ENCODE results near the gene SNRNP48. TPM values are rescaled to one million over a fixed set of nuclear protein-coding genes. Genes with fewer than 3 reads are reported as not detected.

Gene SNRNP48
- polyA plus RNA-seq, 6 donors from 2014 or later: 5.3 to 15.1 (median 11.0) TPM

GRCh38 chr6:7546896-7547295, 43.1 kb upstream of the SNRNP48 start:
- H3K36me3 Mint-ChIP-seq: no peaks in the 10 kb centered on the region
- no peak overlapping the region for H3K4me3 Mint-ChIP-seq
- H3K4me1 Mint-ChIP-seq: peaks cover 3 to 37% (median 6%) of the 10 kb centered on the region in 3 donors
- H3K9me3 Mint-ChIP-seq: no peaks in the 10 kb centered on the region
- no peak for DNase-seq
- ATAC-seq (ENCODE audit: low read depth in 2 of 2): no peak
- H3K27ac Mint-ChIP-seq: peak overlapping the region in 1 of 6 donors; percentile 6
- H3K27me3 Mint-ChIP-seq: peaks cover 4 to 47% (median 14%) of the 10 kb centered on the region in 3 donors

GRCh38 chr6:7547315-7547714, 42.7 kb upstream of the SNRNP48 start:
- ATAC-seq (ENCODE audit: low read depth in 2 of 2) (no peak), DNase-seq (no peak)
- Mint-ChIP-seq H3K9me3 (no peaks in the 10 kb centered on the region), H3K27ac (peak overlapping the region in 1 of 6 donors; percentile 68), H3K36me3 (no peaks in the 10 kb centered on the region), H3K4me1 (peaks cover 2 to 37% (median 6%) of the 10 kb centered on the region in 3 donors), H3K27me3 (peaks cover 4 to 46% (median 14%) of the 10 kb centered on the region in 3 donors), H3K4me3 (peak overlapping the region in 1 of 8 donors; percentile 18)

DNA sequence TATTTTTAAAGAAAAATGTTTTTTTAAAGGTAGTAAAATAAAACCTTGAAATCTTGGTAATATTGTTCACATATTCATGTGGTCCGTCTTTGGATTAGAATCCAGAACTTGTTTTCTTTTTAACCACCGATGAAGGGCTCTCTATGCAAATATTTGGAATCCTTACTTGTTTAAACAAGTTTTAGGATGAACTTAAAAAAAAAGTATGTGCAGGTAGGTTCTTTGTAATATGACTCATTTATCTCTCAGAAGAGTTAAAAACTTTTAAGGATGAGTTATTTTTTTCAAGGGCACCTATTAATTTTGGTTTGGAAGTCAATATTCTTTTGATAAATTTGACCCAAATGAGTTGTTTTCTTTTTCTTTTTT, 39.6 kb upstream of the SNRNP48 start:
- Mint-ChIP-seq H3K27me3 (peaks cover 4 to 45% (median 21%) of the 10 kb centered on the region in 3 donors), H3K36me3 (no peaks in the 10 kb centered on the region), H3K4me3 (no peak overlapping the region), H3K27ac (no peak overlapping the region), H3K9me3 (no peaks in the 10 kb centered on the region), H3K4me1 (peaks cover 0 to 29% (median 0%) of the 10 kb centered on the region in 3 donors)
- ATAC-seq (ENCODE audit: low read depth in 2 of 2) (no peak), DNase-seq (no peak)

DNA sequence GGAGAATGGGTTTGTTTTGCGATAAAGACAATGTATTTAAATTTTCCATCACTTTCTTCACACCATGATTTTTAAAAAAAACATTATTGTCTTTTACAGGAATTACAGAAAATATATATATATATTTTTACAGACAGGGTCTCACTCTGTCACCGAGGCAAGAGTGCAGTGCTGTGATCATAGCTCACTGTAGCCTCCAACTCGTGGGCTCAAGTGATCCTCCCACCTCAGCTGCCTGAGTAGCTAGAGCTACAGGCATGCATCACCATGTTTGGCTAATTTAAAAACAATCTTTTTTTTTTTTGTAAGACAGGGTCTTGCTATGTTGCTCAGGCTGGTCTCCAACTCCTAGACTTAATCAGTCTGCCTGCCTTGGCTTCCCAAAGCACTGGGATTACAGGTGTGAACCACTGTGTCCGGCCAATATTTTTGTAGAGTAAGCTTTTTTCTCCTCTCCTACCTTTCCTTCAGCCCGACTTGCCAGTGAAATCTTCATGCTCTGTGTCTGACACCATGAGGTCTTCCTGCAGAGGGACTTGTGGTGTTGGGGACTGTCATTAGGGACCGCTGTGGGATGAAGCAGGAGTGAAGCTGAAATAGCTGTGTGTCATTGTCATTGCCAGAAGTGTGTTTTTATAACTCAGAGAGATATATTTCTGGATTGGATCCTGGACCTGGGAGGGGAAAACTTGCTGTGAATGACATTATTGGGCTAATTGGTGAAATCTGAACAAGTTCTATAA, 35.3 kb upstream of the SNRNP48 start:
- peaks cover 0 to 19% of the 10 kb centered on the region in 2 donors for H3K36me3 Mint-ChIP-seq
- no peak overlapping the region for H3K27ac Mint-ChIP-seq
- H3K27me3 Mint-ChIP-seq: peaks cover 0 to 44% (median 17%) of the 10 kb centered on the region in 3 donors
- DNase-seq: no peak
- ATAC-seq (ENCODE audit: low read depth in 2 of 2): no peak
- peaks cover 0 to 12% (median 0%) of the 10 kb centered on the region in 3 donors for H3K4me1 Mint-ChIP-seq
- no peak overlapping the region for H3K4me3 Mint-ChIP-seq
- H3K9me3 Mint-ChIP-seq: no peaks in the 10 kb centered on the region

- DNase-seq: no peak
- H3K36me3 Mint-ChIP-seq: peaks cover 0 to 27% of the 10 kb centered on the region in 2 donors
- H3K4me1 Mint-ChIP-seq: peaks cover 0 to 12% (median 0%) of the 10 kb centered on the region in 3 donors
- peaks cover 0 to 44% (median 15%) of the 10 kb centered on the region in 3 donors for H3K27me3 Mint-ChIP-seq
- ATAC-seq (ENCODE audit: low read depth in 2 of 2): no peak
- H3K27ac Mint-ChIP-seq: no peak overlapping the region
- no peaks in the 10 kb centered on the region for H3K9me3 Mint-ChIP-seq
- H3K4me3 Mint-ChIP-seq: no peak overlapping the region
Measured at GRCh38 chr6:7555671-7556070, 34.3 kb upstream of the SNRNP48 start.

DNA sequence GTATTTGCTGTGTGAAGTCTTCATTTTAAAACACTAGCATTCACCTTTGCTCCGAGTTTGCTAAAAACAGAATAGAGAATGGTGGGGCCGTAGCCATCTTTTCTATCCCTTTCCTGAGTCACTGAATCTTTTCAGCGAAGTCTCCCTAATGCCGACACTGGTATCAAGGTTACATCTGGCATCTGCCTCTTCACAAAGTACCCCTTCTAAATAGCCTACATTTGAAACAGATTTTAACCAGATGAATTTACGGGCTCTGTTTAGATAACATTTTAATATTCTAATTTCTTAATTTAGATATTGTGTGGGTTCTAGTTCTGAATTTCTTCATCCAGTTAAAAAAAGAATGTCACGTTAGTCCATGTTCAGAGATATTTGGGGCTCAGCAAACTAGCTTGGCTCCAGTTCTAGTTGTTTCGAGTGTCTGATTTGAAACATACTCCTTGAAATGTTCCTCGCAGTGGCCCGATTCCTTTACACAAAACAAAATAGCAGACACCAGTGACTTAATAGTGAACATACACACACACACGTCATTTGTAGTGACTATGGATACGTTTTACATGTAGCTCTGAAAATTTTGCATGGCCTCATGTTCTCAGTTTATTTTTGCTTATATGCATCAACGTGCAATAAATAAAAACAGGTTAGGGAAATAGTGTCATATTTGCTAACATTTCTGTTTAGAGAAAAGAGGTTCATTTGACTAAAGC, 33.4 kb upstream of the SNRNP48 start:
- ATAC-seq (ENCODE audit: low read depth in 2 of 2) (no peak), DNase-seq (no peak)
- Mint-ChIP-seq H3K36me3 (peaks cover 0 to 34% of the 10 kb centered on the region in 2 donors), H3K9me3 (no peaks in the 10 kb centered on the region), H3K4me1 (peaks cover 0 to 12% (median 0%) of the 10 kb centered on the region in 3 donors), H3K4me3 (no peak overlapping the region), H3K27me3 (peaks cover 0 to 45% (median 15%) of the 10 kb centered on the region in 3 donors), H3K27ac (no peak overlapping the region)

- Mint-ChIP-seq H3K4me3 (no peak overlapping the region), H3K27me3 (peaks cover 0 to 50% (median 15%) of the 10 kb centered on the region in 3 donors), H3K36me3 (peaks cover 0 to 40% of the 10 kb centered on the region in 2 donors), H3K4me1 (peaks cover 0 to 12% (median 0%) of the 10 kb centered on the region in 3 donors), H3K27ac (no peak overlapping the region), H3K9me3 (no peaks in the 10 kb centered on the region)
- no peak for DNase-seq
- ATAC-seq (ENCODE audit: low read depth in 2 of 2): no peak
Measured at GRCh38 chr6:7557652-7558051, 32.3 kb upstream of the SNRNP48 start.

GRCh38 chr6:7558781-7559180, 31.2 kb upstream of the SNRNP48 start:
- Mint-ChIP-seq H3K4me3 (no peak overlapping the region), H3K4me1 (peaks cover 0 to 2% (median 0%) of the 10 kb centered on the region in 3 donors), H3K9me3 (no peaks in the 10 kb centered on the region), H3K36me3 (peaks cover 0 to 49% of the 10 kb centered on the region in 2 donors), H3K27ac (no peak overlapping the region), H3K27me3 (peaks cover 0 to 54% (median 12%) of the 10 kb centered on the region in 3 donors)
- ATAC-seq (ENCODE audit: low read depth in 2 of 2) (no peak), DNase-seq (no peak)

DNA sequence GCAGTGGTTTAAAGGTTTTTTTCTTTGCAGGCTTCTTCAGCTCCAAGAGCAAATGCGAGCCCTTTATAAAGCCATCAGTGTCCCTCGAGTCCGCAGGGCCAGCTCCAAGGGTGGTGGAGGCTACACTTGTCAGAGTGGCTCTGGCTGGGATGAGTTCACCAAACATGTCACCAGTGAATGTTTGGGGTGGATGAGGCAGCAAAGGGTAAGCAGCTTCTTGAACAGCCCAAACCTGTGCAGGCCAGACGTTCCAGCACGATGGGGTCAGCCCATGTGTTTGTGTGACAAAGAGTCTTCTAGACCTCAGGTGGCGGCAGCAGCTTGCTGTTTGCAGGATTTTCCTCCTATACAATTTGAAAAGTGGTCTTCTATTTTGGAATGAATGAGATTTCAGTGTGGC, 30.8 kb upstream of the SNRNP48 start:
- DNase-seq (no peak), ATAC-seq (ENCODE audit: low read depth in 2 of 2) (no peak)
- Mint-ChIP-seq H3K9me3 (no peaks in the 10 kb centered on the region), H3K36me3 (peaks cover 0 to 53% of the 10 kb centered on the region in 2 donors), H3K27ac (no peak overlapping the region), H3K27me3 (peaks cover 0 to 54% (median 12%) of the 10 kb centered on the region in 3 donors), H3K4me1 (no peaks in the 10 kb centered on the region), H3K4me3 (no peak overlapping the region)

- Mint-ChIP-seq H3K36me3 (peaks cover 0 to 55% of the 10 kb centered on the region in 2 donors), H3K4me1 (no peaks in the 10 kb centered on the region), H3K27me3 (peaks cover 0 to 54% (median 12%) of the 10 kb centered on the region in 3 donors), H3K4me3 (no peak overlapping the region), H3K27ac (no peak overlapping the region), H3K9me3 (no peaks in the 10 kb centered on the region)
- ATAC-seq (ENCODE audit: low read depth in 2 of 2): no peak
- DNase-seq: no peak
Measured at GRCh38 chr6:7559651-7560385, 30.2 kb upstream of the SNRNP48 start.

DNA sequence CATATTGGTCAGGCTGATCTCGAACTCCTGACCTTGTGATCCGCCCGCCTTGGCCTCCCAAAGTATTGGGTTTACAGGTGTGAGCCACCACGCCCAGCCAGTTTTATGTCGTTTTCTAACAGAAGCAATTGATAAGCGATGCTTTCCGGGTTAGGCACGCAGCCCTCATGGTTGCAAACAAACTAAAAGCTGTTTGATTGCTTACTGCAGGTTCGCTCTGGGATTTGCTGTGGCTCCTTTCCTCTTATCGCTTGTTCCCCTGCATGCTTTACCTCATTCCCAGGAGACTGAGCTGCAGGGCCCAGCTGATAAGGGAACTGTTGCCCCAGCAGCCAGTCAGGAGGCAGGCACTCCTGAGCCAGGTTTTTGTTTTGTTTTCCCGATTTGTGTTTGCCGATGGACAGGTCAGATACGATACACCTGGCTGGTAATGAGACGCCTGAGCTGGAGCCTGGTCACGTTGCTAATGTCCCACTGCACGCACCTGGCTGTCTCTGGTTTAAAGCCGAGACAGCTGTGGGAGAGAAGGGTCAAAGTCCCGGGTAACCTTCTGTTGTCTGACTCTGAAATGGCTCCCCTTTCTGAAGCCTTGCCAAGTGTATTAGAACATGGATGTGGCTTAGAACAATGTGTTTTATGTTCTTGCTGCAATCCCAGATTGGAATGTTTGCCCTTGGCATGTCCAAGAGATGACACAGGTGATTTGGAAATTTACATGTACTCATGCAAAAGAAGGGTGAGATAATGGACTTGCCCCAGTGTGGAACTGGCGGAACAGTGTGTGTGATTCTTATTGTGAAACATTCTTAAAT, 28.6 kb upstream of the SNRNP48 start:
- H3K27ac Mint-ChIP-seq: no peak overlapping the region
- peaks cover 0 to 61% of the 10 kb centered on the region in 2 donors for H3K36me3 Mint-ChIP-seq
- H3K27me3 Mint-ChIP-seq: peaks cover 0 to 54% (median 10%) of the 10 kb centered on the region in 3 donors
- no peak for ATAC-seq (ENCODE audit: low read depth in 2 of 2)
- peak overlapping the region in 1 of 8 donors; percentile 70 for H3K4me3 Mint-ChIP-seq
- DNase-seq: no peak
- H3K9me3 Mint-ChIP-seq: no peaks in the 10 kb centered on the region
- no peaks in the 10 kb centered on the region for H3K4me1 Mint-ChIP-seq

GRCh38 chr6:7562769-7563168, 27.2 kb upstream of the SNRNP48 start:
- Mint-ChIP-seq H3K36me3 (peaks cover 0 to 62% of the 10 kb centered on the region in 2 donors), H3K27me3 (peaks cover 0 to 48% (median 10%) of the 10 kb centered on the region in 3 donors), H3K9me3 (no peaks in the 10 kb centered on the region), H3K4me1 (no peaks in the 10 kb centered on the region), H3K4me3 (no peak overlapping the region), H3K27ac (no peak overlapping the region)
- ATAC-seq (ENCODE audit: low read depth in 2 of 2) (no peak), DNase-seq (no peak)

DNA sequence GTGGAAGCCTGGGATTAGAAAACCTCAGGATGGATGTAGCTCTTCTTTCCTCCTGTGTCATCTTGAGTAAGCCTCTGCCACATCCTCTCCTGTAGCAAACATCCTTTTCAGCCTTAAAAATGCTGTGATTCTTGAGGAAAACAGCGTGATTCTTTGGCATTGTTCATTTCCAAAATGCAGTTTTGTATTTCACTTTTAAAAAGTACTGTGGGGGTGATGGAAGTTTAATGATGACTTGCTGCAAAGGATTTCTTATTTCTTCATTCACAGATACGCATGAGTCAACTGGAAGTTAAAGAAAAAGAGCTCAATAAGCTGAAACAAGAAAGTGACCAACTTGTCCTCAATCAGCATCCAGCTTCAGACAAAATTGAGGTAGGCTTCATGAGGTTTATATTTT, 23.9 kb upstream of the SNRNP48 start:
- Mint-ChIP-seq H3K27me3 (peaks cover 0 to 75% (median 22%) of the 10 kb centered on the region in 3 donors), H3K9me3 (no peaks in the 10 kb centered on the region), H3K4me1 (no peaks in the 10 kb centered on the region), H3K36me3 (peaks cover 0 to 63% of the 10 kb centered on the region in 2 donors), H3K4me3 (no peak overlapping the region), H3K27ac (no peak overlapping the region)
- DNase-seq: no peak
- ATAC-seq (ENCODE audit: low read depth in 2 of 2): no peak

All from naive B cell (primary cell).